ENCODE data around the gene OR2A7. TPM values are rescaled to one million over a fixed set of nuclear protein-coding genes. Genes with fewer than 3 reads are reported as not detected.
"Not testable (repeated sequence)": the region's sequence is repeated elsewhere in the genome, so short reads cannot be mapped to it uniquely, and the experiment has no call there.

Gene OR2A7
- polyA plus RNA-seq, 1 of the 3 experiments (the other 2 are of a cell fraction): not detected

GRCh38 chr7:144282490-144282889 lies 17.9 kb upstream of the OR2A7 start:
- H3K9me3 ChIP-seq; H2AFZ ChIP-seq (ENCODE audit: low read depth); CTCF ChIA-PET; H3K27ac ChIP-seq (ENCODE audit: low read depth in 2 of 2, low read length in 1 of 2); H4K20me1 ChIP-seq (ENCODE audit: insufficient read depth); H3K4me1 ChIP-seq (ENCODE audit: control insufficient read depth in 1 of 2, insufficient read depth in 2 of 2, low read depth in 1 of 2, low read length in 1 of 2); H3F3A ChIP-seq (replicated peaks; ENCODE audit: insufficient read depth); H3K27me3 ChIP-seq (ENCODE audit: insufficient read depth); H3K9me2 ChIP-seq; H3K79me2 ChIP-seq (ENCODE audit: insufficient read depth); DNase-seq; H3K4me3 ChIP-seq (ENCODE audit: low read depth in 2 of 2, low read length in 1 of 2); H3K36me3 ChIP-seq (replicated peaks in 1 of 2; ENCODE audit: control insufficient read depth in 1 of 2, insufficient read depth in 2 of 2, low read length in 1 of 2); POLR2A ChIA-PET; H3K4me2 ChIP-seq; H3K9ac ChIP-seq: not testable (repeated sequence)
- WGBS (ENCODE audit: low lambda C conversion rate): 7% methylated on average over 2 of the region's 4 CpGs

GRCh38 chr7:144281981-144282380 lies 17.4 kb upstream of the OR2A7 start:
- DNase-seq; H3K9ac ChIP-seq; H3K79me2 ChIP-seq (ENCODE audit: insufficient read depth); POLR2A ChIA-PET; H3K27me3 ChIP-seq (ENCODE audit: insufficient read depth); H2AFZ ChIP-seq (ENCODE audit: low read depth); CTCF ChIA-PET; H3K9me3 ChIP-seq; H3K27ac ChIP-seq (ENCODE audit: low read depth in 2 of 2, low read length in 1 of 2); H3K36me3 ChIP-seq (replicated peaks in 1 of 2; ENCODE audit: control insufficient read depth in 1 of 2, insufficient read depth in 2 of 2, low read length in 1 of 2); H3K4me3 ChIP-seq (ENCODE audit: low read depth in 2 of 2, low read length in 1 of 2); H3F3A ChIP-seq (replicated peaks; ENCODE audit: insufficient read depth); H3K4me2 ChIP-seq; H3K9me2 ChIP-seq; H4K20me1 ChIP-seq (ENCODE audit: insufficient read depth); H3K4me1 ChIP-seq (ENCODE audit: control insufficient read depth in 1 of 2, insufficient read depth in 2 of 2, low read depth in 1 of 2, low read length in 1 of 2): not testable (repeated sequence)
- WGBS (ENCODE audit: low lambda C conversion rate): no CpG with 5 or more reads among the region's 8 CpGs

GRCh38 chr7:144280010-144280409 lies 15.4 kb upstream of the OR2A7 start:
- H3K4me3 ChIP-seq (ENCODE audit: low read depth in 2 of 2, low read length in 1 of 2); H3K9me3 ChIP-seq; H3K36me3 ChIP-seq (replicated peaks in 1 of 2; ENCODE audit: control insufficient read depth in 1 of 2, insufficient read depth in 2 of 2, low read length in 1 of 2); H3K9ac ChIP-seq; H3K9me2 ChIP-seq; H3F3A ChIP-seq (replicated peaks; ENCODE audit: insufficient read depth); H3K4me1 ChIP-seq (ENCODE audit: control insufficient read depth in 1 of 2, insufficient read depth in 2 of 2, low read depth in 1 of 2, low read length in 1 of 2); H3K4me2 ChIP-seq; DNase-seq; H3K79me2 ChIP-seq (ENCODE audit: insufficient read depth); CTCF ChIA-PET; H4K20me1 ChIP-seq (ENCODE audit: insufficient read depth); H3K27ac ChIP-seq (ENCODE audit: low read depth in 2 of 2, low read length in 1 of 2); H2AFZ ChIP-seq (ENCODE audit: low read depth); POLR2A ChIA-PET; H3K27me3 ChIP-seq (ENCODE audit: insufficient read depth): not testable (repeated sequence)
- WGBS (ENCODE audit: low lambda C conversion rate): 23% methylated on average over 3 of the region's 6 CpGs

- H3K79me2 ChIP-seq (ENCODE audit: insufficient read depth); CTCF ChIA-PET; POLR2A ChIA-PET; H3K27me3 ChIP-seq (ENCODE audit: insufficient read depth); H3F3A ChIP-seq (replicated peaks; ENCODE audit: insufficient read depth); H4K20me1 ChIP-seq (ENCODE audit: insufficient read depth); H3K9me3 ChIP-seq; H2AFZ ChIP-seq (ENCODE audit: low read depth); H3K9ac ChIP-seq; H3K4me2 ChIP-seq; H3K4me1 ChIP-seq (ENCODE audit: control insufficient read depth in 1 of 2, insufficient read depth in 2 of 2, low read depth in 1 of 2, low read length in 1 of 2); DNase-seq; H3K4me3 ChIP-seq (ENCODE audit: low read depth in 2 of 2, low read length in 1 of 2); H3K27ac ChIP-seq (ENCODE audit: low read depth in 2 of 2, low read length in 1 of 2); H3K36me3 ChIP-seq (replicated peaks in 1 of 2; ENCODE audit: control insufficient read depth in 1 of 2, insufficient read depth in 2 of 2, low read length in 1 of 2); H3K9me2 ChIP-seq: not testable (repeated sequence)
- 13% methylated on average over 4 of the region's 6 CpGs for WGBS (ENCODE audit: low lambda C conversion rate)
Measured at GRCh38 chr7:144275281-144275680, 10.7 kb upstream of the OR2A7 start.

- H3K27ac ChIP-seq (ENCODE audit: low read depth in 2 of 2, low read length in 1 of 2); H4K20me1 ChIP-seq (ENCODE audit: insufficient read depth); CTCF ChIA-PET; H3K9me2 ChIP-seq; H3K4me3 ChIP-seq (ENCODE audit: low read depth in 2 of 2, low read length in 1 of 2); H3K4me2 ChIP-seq; H3K79me2 ChIP-seq (ENCODE audit: insufficient read depth); H2AFZ ChIP-seq (ENCODE audit: low read depth); H3K4me1 ChIP-seq (ENCODE audit: control insufficient read depth in 1 of 2, insufficient read depth in 2 of 2, low read depth in 1 of 2, low read length in 1 of 2); H3K36me3 ChIP-seq (replicated peaks in 1 of 2; ENCODE audit: control insufficient read depth in 1 of 2, insufficient read depth in 2 of 2, low read length in 1 of 2); H3K9me3 ChIP-seq; DNase-seq; H3K27me3 ChIP-seq (ENCODE audit: insufficient read depth); H3K9ac ChIP-seq; POLR2A ChIA-PET; H3F3A ChIP-seq (replicated peaks; ENCODE audit: insufficient read depth): not testable (repeated sequence)
- WGBS (ENCODE audit: low lambda C conversion rate): 83% methylated on average over 2 of the region's 19 CpGs
Measured at GRCh38 chr7:144269188-144269587, 4.6 kb upstream of the OR2A7 start, which contains the start of gene CTAGE8. CTAGE8 (minus strand) TSS chr7:144269288; CDS start chr7:144269250, 38 bp downstream.

- H3F3A ChIP-seq (replicated peaks; ENCODE audit: insufficient read depth); H3K4me2 ChIP-seq; H3K4me3 ChIP-seq (ENCODE audit: low read depth in 2 of 2, low read length in 1 of 2); H3K9me2 ChIP-seq; H4K20me1 ChIP-seq (ENCODE audit: insufficient read depth); CTCF ChIA-PET; H3K27ac ChIP-seq (ENCODE audit: low read depth in 2 of 2, low read length in 1 of 2); H3K4me1 ChIP-seq (ENCODE audit: control insufficient read depth in 1 of 2, insufficient read depth in 2 of 2, low read depth in 1 of 2, low read length in 1 of 2); H3K36me3 ChIP-seq (replicated peaks in 1 of 2; ENCODE audit: control insufficient read depth in 1 of 2, insufficient read depth in 2 of 2, low read length in 1 of 2); H3K27me3 ChIP-seq (ENCODE audit: insufficient read depth); H3K79me2 ChIP-seq (ENCODE audit: insufficient read depth); H3K9me3 ChIP-seq; H3K9ac ChIP-seq; POLR2A ChIA-PET; DNase-seq; H2AFZ ChIP-seq (ENCODE audit: low read depth): not testable (repeated sequence)
- WGBS (ENCODE audit: low lambda C conversion rate): no CpG with 5 or more reads among the region's 2 CpGs
Measured at GRCh38 chr7:144262128-144262527, 2.5 kb downstream of the OR2A7 start.

GRCh38 chr7:144259067-144259466 lies 5.5 kb downstream of the OR2A7 start:
- H4K20me1 ChIP-seq (ENCODE audit: insufficient read depth); H3K9ac ChIP-seq; H3K4me1 ChIP-seq (ENCODE audit: control insufficient read depth in 1 of 2, insufficient read depth in 2 of 2, low read depth in 1 of 2, low read length in 1 of 2); H3K36me3 ChIP-seq (replicated peaks in 1 of 2; ENCODE audit: control insufficient read depth in 1 of 2, insufficient read depth in 2 of 2, low read length in 1 of 2); H3K4me3 ChIP-seq (ENCODE audit: low read depth in 2 of 2, low read length in 1 of 2); CTCF ChIA-PET; H3K79me2 ChIP-seq (ENCODE audit: insufficient read depth); DNase-seq; H3K27ac ChIP-seq (ENCODE audit: low read depth in 2 of 2, low read length in 1 of 2); H3F3A ChIP-seq (replicated peaks; ENCODE audit: insufficient read depth); H3K9me2 ChIP-seq; H3K9me3 ChIP-seq; POLR2A ChIA-PET; H2AFZ ChIP-seq (ENCODE audit: low read depth); H3K4me2 ChIP-seq: not testable (repeated sequence)
- H3K27me3 ChIP-seq (ENCODE audit: insufficient read depth): peaks cover 16% of the 10 kb centered on the region; the same call in 1 of the 2 replicates
- no CpG with 5 or more reads among the region's 14 CpGs for WGBS (ENCODE audit: low lambda C conversion rate)
